ENCODE data around the gene SMURF1. TPM values are rescaled to one million over a fixed set of nuclear protein-coding genes. Genes with fewer than 3 reads are reported as not detected.

Gene SMURF1
- total RNA-seq, 2 donors from 2014 or later: 15.4 to 25.1 TPM

DNA sequence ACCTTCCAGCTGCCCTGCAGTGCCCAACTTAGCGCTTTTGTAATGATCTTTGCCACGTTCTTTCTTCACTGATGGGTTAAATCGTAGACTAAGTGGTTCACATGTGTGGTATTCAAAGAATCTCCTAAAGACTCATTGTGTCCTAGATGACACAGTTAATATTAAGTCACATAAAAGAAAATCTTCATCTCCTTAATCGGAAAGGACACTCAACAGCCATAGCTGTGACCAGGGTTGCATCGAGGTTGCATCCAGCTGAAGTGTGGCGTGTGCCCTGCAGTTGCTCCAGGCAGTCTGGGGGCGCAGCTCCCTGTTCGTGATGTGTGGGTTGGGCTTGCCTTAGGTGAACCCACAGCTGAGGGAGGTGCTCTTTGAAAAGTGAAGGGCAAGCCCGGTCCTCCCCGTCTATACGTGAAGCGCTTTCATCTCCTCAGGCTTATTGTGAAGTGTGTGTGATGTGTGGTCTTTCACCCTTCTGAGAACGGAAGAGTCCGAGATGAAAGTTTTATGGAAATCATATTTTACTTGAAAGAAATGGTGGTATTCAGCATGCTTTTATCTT lies 142.9 kb downstream of the SMURF1 start:
- Histone ChIP-seq H3K27ac (no peak overlapping the region), H3K4me1 (replicated peaks) (no peaks in the 10 kb centered on the region), H3K36me3 (peaks cover 0 to 9% of the 10 kb centered on the region in 2 donors), H3K9me3 (no peaks in the 10 kb centered on the region), H3K4me3 (no peak overlapping the region), H3K27me3 (replicated peaks; ENCODE audit: insufficient read depth) (no peaks in the 10 kb centered on the region)
- TF ChIP-seq POLR2AphosphoS5 (IDR thresholded peaks at IDR 0.05): no peak
- TF ChIP-seq POLR2A (IDR thresholded peaks at IDR 0.05): no peak
- TF ChIP-seq, protein P1, sequence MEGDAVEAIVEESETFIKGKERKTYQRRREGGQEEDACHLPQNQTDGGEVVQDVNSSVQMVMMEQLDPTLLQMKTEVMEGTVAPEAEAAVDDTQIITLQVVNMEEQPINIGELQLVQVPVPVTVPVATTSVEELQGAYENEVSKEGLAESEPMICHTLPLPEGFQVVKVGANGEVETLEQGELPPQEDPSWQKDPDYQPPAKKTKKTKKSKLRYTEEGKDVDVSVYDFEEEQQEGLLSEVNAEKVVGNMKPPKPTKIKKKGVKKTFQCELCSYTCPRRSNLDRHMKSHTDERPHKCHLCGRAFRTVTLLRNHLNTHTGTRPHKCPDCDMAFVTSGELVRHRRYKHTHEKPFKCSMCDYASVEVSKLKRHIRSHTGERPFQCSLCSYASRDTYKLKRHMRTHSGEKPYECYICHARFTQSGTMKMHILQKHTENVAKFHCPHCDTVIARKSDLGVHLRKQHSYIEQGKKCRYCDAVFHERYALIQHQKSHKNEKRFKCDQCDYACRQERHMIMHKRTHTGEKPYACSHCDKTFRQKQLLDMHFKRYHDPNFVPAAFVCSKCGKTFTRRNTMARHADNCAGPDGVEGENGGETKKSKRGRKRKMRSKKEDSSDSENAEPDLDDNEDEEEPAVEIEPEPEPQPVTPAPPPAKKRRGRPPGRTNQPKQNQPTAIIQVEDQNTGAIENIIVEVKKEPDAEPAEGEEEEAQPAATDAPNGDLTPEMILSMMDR (IDR thresholded peaks at IDR 0.05): no peak
- DNase-seq (ENCODE audit: low spot score): no peak
- WGBS: 82% methylated on average over 14 of the region's 14 CpGs
- intact Hi-C loops (cut with DNase I): no loop called here

DNA sequence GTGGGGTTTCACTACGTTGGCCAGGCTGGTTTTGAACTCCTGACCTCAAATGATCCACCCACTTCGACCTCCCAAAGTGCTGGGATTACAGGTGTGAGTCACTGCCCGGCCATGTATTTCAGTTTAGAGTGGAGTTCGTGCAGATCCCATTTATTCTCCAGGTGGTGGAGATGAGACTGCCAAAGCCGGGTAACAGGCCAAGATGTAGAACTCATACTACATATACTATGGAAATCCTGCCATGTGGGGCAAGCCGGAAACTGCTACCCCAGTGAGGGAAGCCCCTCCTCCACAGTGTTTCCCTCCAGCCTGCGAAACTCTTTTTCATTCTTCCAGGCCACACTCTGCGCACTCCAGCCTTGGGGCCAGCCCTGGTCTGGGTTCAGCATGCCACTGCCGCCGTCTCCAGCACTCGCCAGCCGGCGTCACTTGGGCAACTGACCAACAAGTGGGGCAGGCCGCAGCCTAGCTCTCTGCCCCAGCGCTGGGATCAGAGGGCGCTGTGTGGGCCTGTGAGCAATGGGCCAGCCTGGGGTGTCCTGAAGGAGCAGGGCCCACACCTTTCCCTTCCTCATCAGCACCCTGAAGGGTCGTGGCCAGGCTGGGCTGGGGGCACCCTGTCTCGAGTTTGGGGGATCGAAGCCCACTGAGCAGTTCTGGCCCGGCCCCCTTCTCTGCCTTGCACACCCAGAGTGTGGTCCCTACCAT lies 143.6 kb downstream of the SMURF1 start:
- Histone ChIP-seq H3K36me3 (peaks cover 0 to 8% of the 10 kb centered on the region in 2 donors), H3K9me3 (no peaks in the 10 kb centered on the region), H3K4me1 (replicated peaks) (no peaks in the 10 kb centered on the region), H3K27me3 (replicated peaks; ENCODE audit: insufficient read depth) (no peaks in the 10 kb centered on the region), H3K4me3 (no peak overlapping the region), H3K27ac (no peak overlapping the region)
- TF ChIP-seq POLR2A (IDR thresholded peaks at IDR 0.05) (no peak), POLR2AphosphoS5 (IDR thresholded peaks at IDR 0.05) (no peak)
- TF ChIP-seq, protein P1 (IDR thresholded peaks at IDR 0.05): no peak
- intact Hi-C loops (cut with DNase I): no loop called here
- no peak for DNase-seq (ENCODE audit: low spot score)
- 93% methylated on average over 20 of the region's 20 CpGs for WGBS

DNA sequence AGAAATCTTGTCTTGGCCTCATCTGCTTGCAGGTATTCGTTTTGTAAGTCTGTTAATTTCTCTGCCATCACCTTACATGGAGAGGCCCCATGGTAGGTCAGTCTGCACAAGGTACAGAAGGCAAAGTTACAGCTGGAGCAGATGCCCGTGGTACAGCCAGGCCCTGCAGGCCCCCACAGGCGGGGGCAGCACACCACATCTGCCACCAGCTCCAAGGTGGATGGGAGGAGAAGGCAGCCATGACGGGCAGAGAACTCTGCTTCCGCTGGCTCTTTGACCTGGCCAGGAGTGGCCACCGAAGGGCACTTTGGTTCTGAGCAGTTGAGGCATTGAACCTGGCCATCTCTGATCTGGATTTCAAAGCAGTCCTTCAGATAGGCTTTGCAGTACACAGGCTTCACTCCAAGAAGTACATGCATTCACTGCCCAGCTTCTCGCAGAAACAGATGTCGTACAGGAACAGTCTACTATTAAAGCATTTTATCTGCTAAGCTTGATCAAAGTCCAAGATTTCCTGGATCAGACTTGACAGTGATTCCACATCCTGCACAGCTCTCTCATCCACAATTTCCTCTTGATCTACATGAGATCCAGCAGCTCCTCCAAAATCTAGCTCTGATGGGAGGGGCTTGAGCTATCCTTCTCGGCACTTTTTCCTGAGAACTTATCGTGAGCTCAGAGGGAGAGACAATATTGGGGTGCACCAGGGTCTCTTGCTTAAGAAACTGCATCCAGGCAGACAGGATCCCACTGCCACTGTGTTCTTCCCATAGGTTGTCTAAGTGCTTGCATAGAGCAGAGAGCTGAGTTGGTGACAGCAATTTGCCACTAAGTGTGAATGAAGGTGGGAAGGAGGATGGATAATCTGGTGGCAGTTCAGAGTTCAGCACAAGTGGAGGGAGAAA lies 144.8 kb downstream of the SMURF1 start:
- no peak for DNase-seq (ENCODE audit: low spot score)
- H3K4me1 ChIP-seq (replicated peaks): no peaks in the 10 kb centered on the region
- no peak overlapping the region for H3K4me3 ChIP-seq
- no peaks in the 10 kb centered on the region for H3K9me3 ChIP-seq
- no peaks in the 10 kb centered on the region for H3K27me3 ChIP-seq (replicated peaks; ENCODE audit: insufficient read depth)
- no peak overlapping the region for H3K27ac ChIP-seq
- intact Hi-C loops (cut with DNase I): no loop called here
- WGBS: 71% methylated on average over 10 of the region's 10 CpGs
- TF ChIP-seq, protein P1 (IDR thresholded peaks at IDR 0.05): no peak
- TF ChIP-seq POLR2AphosphoS5 (IDR thresholded peaks at IDR 0.05): peak; percentile 26
- H3K36me3 ChIP-seq: no peaks in the 10 kb centered on the region

DNA sequence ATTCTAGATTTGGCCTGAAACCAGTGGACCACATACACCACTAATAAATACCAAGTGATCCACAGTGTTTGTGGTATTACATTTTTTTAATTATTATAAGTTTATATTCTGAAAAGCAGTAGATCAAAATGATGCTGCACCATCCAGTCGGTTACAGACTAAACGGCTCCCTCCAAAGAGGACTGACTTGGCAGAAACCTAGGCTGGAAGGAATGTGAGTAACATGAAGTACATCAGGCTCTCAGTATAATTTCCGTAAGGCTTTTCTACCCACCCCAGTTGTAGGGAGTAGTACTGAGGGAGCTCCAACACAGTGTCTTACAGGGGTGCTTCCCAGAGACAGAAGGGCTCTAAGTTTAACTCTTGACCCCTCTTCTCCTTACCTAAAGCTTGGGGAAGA lies 146.1 kb downstream of the SMURF1 start:
- intact Hi-C loops (cut with DNase I): no loop called here
- TF ChIP-seq POLR2A (IDR thresholded peaks at IDR 0.05) (no peak), POLR2AphosphoS5 (IDR thresholded peaks at IDR 0.05) (no peak)
- TF ChIP-seq, protein P1 (IDR thresholded peaks at IDR 0.05): no peak
- Histone ChIP-seq H3K36me3 (peaks cover 0 to under 1% of the 10 kb centered on the region in 2 donors), H3K4me3 (no peak overlapping the region), H3K27ac (no peak overlapping the region), H3K9me3 (no peaks in the 10 kb centered on the region), H3K27me3 (replicated peaks; ENCODE audit: insufficient read depth) (no peaks in the 10 kb centered on the region), H3K4me1 (replicated peaks) (no peaks in the 10 kb centered on the region)
- DNase-seq (ENCODE audit: low spot score): no peak
- 58% methylated on average over 3 of the region's 3 CpGs for WGBS
